ENCODE data around the gene LONRF2. TPM values are rescaled to one million over a fixed set of nuclear protein-coding genes. Genes with fewer than 3 reads are reported as not detected.

The LONRF2 gene
- total RNA-seq, 1 donor from 2014 or later: 7.6 TPM

DNA sequence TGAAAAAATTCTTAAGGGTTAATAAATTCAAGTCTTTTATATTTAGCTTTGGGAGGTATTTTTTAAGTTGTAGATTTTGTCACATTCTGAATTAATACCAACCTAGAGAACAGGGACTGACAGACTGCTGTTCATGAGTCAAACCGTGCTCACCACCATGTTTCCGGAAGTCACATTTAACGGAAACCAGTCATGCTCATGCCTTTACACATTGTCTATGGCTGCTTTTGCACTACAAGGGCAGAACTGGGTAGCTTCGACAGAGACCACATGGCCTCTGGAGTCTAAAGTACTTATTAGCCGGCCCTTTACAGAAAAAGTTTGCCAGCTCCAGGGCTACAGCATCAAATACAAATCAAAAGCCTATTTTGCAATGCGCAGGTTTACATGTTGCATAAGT lies 33.3 kb downstream of the LONRF2 start:
- Histone ChIP-seq H3K4me3 (no peak overlapping the region), H3K27me3 (no peaks in the 10 kb centered on the region), H3K36me3 (peaks cover 6 to 9% of the 10 kb centered on the region in 2 donors), H3K4me1 (no peaks in the 10 kb centered on the region), H3K9me3 (no peaks in the 10 kb centered on the region), H3K27ac (no peak overlapping the region)
- TF ChIP-seq, protein P1, sequence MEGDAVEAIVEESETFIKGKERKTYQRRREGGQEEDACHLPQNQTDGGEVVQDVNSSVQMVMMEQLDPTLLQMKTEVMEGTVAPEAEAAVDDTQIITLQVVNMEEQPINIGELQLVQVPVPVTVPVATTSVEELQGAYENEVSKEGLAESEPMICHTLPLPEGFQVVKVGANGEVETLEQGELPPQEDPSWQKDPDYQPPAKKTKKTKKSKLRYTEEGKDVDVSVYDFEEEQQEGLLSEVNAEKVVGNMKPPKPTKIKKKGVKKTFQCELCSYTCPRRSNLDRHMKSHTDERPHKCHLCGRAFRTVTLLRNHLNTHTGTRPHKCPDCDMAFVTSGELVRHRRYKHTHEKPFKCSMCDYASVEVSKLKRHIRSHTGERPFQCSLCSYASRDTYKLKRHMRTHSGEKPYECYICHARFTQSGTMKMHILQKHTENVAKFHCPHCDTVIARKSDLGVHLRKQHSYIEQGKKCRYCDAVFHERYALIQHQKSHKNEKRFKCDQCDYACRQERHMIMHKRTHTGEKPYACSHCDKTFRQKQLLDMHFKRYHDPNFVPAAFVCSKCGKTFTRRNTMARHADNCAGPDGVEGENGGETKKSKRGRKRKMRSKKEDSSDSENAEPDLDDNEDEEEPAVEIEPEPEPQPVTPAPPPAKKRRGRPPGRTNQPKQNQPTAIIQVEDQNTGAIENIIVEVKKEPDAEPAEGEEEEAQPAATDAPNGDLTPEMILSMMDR (IDR thresholded peaks at IDR 0.05): no peak
- intact Hi-C loops (cut with DNase I): no loop called here
- DNase-seq (ENCODE audit: low spot score in 2 of 2): no peak

DNA sequence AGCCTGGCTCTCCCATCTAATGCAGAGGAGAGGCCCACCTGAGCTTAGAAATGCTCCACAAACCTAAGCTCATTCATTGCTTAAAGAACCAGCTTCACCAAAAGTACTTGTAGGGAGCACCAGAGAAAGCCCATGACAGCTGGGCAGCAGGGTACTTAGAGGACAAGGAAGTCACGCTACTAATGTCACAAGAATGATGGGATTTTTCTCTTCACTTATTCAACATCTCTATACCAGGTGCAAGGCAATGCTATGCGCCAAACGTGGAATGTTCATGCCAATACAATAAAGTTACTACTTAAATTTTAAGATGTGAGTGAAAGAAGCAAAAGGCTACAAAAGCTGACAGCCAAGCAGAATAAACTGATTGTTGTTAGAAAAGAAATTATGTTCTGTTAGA lies 36.0 kb downstream of the LONRF2 start:
- Histone ChIP-seq H3K4me1 (no peaks in the 10 kb centered on the region), H3K27me3 (no peaks in the 10 kb centered on the region), H3K36me3 (peaks cover 2 to 13% of the 10 kb centered on the region in 2 donors), H3K9me3 (no peaks in the 10 kb centered on the region), H3K27ac (no peak overlapping the region), H3K4me3 (no peak overlapping the region)
- DNase-seq (ENCODE audit: low spot score in 2 of 2): no peak
- intact Hi-C loops (cut with DNase I): no loop called here
- TF ChIP-seq, protein P1 (IDR thresholded peaks at IDR 0.05): no peak

DNA sequence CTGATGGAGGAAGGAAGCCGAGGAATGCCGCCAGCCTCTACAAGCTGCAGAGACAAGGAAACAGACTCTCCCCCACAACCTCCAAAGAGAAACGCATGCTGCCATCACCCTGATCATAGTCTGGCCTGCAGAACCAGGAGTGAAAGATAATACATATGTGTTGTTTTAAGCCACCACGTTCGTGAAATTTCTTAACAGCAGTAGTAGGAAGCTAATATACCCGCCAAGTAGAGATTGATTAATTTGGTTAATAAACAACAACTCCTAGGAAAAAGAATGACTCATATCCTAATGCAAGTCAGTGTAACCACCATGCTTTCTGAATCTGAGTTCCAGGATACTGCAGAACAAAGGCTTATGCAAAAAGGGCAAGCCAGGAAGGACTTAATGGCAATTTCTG lies 36.6 kb downstream of the LONRF2 start:
- DNase-seq (ENCODE audit: low spot score in 2 of 2): no peak

DNA sequence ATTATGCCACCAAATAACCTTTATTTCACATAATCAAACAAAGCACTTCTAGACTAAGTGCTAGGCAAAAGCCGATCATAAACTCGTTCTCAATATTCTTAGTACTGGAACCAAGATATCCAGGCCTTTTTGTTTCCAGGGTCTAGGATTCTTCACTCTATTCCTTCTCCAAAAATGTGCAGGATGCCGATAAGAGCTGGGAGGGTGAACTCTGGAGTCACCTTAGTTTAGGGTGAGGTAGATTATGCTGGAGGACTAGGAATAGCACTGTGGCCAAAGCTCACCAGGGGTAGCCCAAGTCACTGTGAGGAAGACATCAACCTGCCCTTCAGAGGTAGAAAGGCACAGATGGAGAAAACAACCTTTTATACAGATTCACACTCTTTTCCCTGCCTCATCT lies 37.3 kb downstream of the LONRF2 start:
- Histone ChIP-seq H3K9me3 (no peaks in the 10 kb centered on the region), H3K27me3 (no peaks in the 10 kb centered on the region), H3K27ac (no peak overlapping the region), H3K4me3 (no peak overlapping the region), H3K4me1 (no peaks in the 10 kb centered on the region), H3K36me3 (peaks cover 2 to 13% of the 10 kb centered on the region in 2 donors)
- TF ChIP-seq, protein P1 (IDR thresholded peaks at IDR 0.05): no peak
- DNase-seq (ENCODE audit: low spot score in 2 of 2): no peak
- intact Hi-C loops (cut with DNase I): no loop called here

More for the DNA sequence above, 36.6 kb downstream of the LONRF2 start:
- intact Hi-C loops (cut with DNase I): no loop called here
- TF ChIP-seq, protein P1 (IDR thresholded peaks at IDR 0.05): no peak
- Histone ChIP-seq H3K9me3 (no peaks in the 10 kb centered on the region), H3K36me3 (peaks cover 2 to 13% of the 10 kb centered on the region in 2 donors), H3K27ac (no peak overlapping the region), H3K4me1 (no peaks in the 10 kb centered on the region), H3K27me3 (no peaks in the 10 kb centered on the region), H3K4me3 (no peak overlapping the region)

DNA sequence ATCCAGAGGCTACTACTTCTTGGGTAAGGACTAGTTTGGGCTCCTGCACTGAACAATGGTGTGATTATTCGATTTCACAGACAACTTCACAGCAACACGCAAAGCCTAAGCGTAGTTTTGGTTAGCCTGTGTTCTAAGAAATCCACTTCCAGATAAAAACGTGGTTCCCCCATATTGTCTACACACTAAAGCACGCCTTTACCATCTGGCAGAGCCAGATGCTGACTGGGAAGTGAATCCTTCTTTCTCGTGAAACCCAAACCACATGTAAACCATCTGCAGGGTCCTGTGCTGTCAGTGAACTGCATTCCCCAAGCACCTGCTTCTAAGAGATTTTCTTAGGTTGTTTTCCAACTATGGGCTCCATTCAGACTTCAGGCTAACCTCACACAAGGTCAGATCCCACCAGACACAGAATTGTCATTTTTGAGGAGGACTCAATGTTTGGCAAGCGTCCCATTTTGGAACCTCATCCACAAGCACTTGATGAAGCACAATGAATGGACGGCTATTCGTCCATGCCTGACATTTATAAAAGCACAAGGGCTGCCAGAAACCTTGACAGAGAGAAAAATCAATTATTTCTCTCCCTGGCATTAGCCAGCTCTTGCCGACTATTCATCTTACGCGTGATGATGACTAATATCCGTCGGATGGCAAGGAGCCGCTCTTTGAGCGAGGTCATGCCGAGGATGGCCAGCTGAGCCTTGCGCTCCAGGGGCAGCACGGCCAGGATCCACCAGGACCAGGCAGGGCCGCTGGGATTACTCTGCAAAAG lies 38.4 kb downstream of the LONRF2 start:
- no peak for DNase-seq (ENCODE audit: low spot score in 2 of 2)
- H3K27ac ChIP-seq: no peak overlapping the region
- no peaks in the 10 kb centered on the region for H3K27me3 ChIP-seq
- no peak overlapping the region for H3K4me3 ChIP-seq
- peaks cover 0 to 8% of the 10 kb centered on the region in 2 donors for H3K36me3 ChIP-seq
- intact Hi-C loops (cut with DNase I): no loop called here
- H3K4me1 ChIP-seq: no peaks in the 10 kb centered on the region
- TF ChIP-seq, protein P1 (IDR thresholded peaks at IDR 0.05): no peak
- H3K9me3 ChIP-seq: no peaks in the 10 kb centered on the region
